Neutrophil (primary cell): ENCODE data around the gene RNF220.
A peak's percentile ranks its signal among the peaks of the same experiment; 100 is the strongest.

Experiments
- H3K27ac ChIP-seq: fragments of 200-600 bp; sonication (generic); 2 replicates; pipeline ENCODE4 v1.5.1; 2016; ENCODE audit warnings: mild to moderate bottlenecking, moderate library complexity
- H3K27me3 ChIP-seq: fragments of 200-600 bp; sonication (generic); 2 replicates; pipeline ENCODE4 v1.6.0; 2016; ENCODE audit warnings: mild to moderate bottlenecking
- H3K36me3 ChIP-seq: fragments of 200-600 bp; sonication (generic); 2 replicates; pipeline ENCODE4 v1.5.1; 2017
- H3K4me1 ChIP-seq, 2 experiments: fragments of 200-600 bp in 1 of 2; sonication (generic) in 1 of 2; 1 replicate in 1 of 2; 2 replicates in 1 of 2; pipeline versions ENCODE4 v1.5.1 to v1.6.1; 2013 to 2016; ENCODE audit warnings: low read depth in 1 of 2, low read length in 1 of 2, mild to moderate bottlenecking in 1 of 2, moderate library complexity in 1 of 2; ENCODE audit not compliant: control insufficient read depth in 1 of 2, insufficient read depth in 1 of 2
- H3K4me3 ChIP-seq, 2 experiments: fragments of 200-600 bp in 1 of 2; sonication (generic) in 1 of 2; 1 replicate in 1 of 2; 2 replicates in 1 of 2; pipeline ENCODE4 v1.5.1; 2013 to 2016; ENCODE audit warnings: low read depth in 1 of 2, low read length in 1 of 2, mild to moderate bottlenecking in 1 of 2, moderate library complexity in 1 of 2
- H3K9me3 ChIP-seq: fragments of 200-600 bp; sonication (generic); 2 replicates; pipeline ENCODE4 v1.5.1; 2016
- CTCF ChIP-seq: fragments of 200-600 bp; sonication (generic); IDR thresholded peaks from 2 replicates; pipeline ENCODE4 v1.5.1; 2016; ENCODE audit warnings: antibody characterized with exemption

RNF220 gene

GRCh38 chr1:44568128-44568900 is 163.3 kb downstream of the RNF220 start:
- Histone ChIP-seq H3K4me3 (no peak overlapping the region), H3K27ac (no peak overlapping the region), H3K36me3 (no peaks in the 10 kb centered on the region), H3K4me1 (no peaks in the 10 kb centered on the region), H3K27me3 (no peaks in the 10 kb centered on the region), H3K9me3 (no peaks in the 10 kb centered on the region)
- no peak for TF ChIP-seq CTCF

GRCh38 chr1:44569491-44569890 is 164.4 kb downstream of the RNF220 start:
- Histone ChIP-seq H3K27ac (no peak overlapping the region), H3K27me3 (no peaks in the 10 kb centered on the region), H3K36me3 (no peaks in the 10 kb centered on the region), H3K4me3 (no peak overlapping the region), H3K4me1 (no peaks in the 10 kb centered on the region), H3K9me3 (no peaks in the 10 kb centered on the region)
- TF ChIP-seq CTCF: no peak

- Histone ChIP-seq H3K4me3 (no peak overlapping the region), H3K27ac (no peak overlapping the region), H3K36me3 (no peaks in the 10 kb centered on the region), H3K9me3 (no peaks in the 10 kb centered on the region), H3K4me1 (no peaks in the 10 kb centered on the region), H3K27me3 (no peaks in the 10 kb centered on the region)
- TF ChIP-seq CTCF: peak; percentile 19
Observed at GRCh38 chr1:44571712-44572571, 166.9 kb downstream of the RNF220 start.

GRCh38 chr1:44572572-44572879 is 167.5 kb downstream of the RNF220 start:
- no peaks in the 10 kb centered on the region for H3K36me3 ChIP-seq
- H3K27ac ChIP-seq: no peak overlapping the region
- no peaks in the 10 kb centered on the region for H3K4me1 ChIP-seq
- H3K27me3 ChIP-seq: no peaks in the 10 kb centered on the region
- H3K9me3 ChIP-seq: no peaks in the 10 kb centered on the region
- no peak overlapping the region for H3K4me3 ChIP-seq
- no peak for TF ChIP-seq CTCF

- no peaks in the 10 kb centered on the region for H3K27me3 ChIP-seq
- no peak for TF ChIP-seq CTCF
Observed at GRCh38 chr1:44575396-44575795, 170.3 kb downstream of the RNF220 start.

More at GRCh38 chr1:44575396-44575795, 170.3 kb downstream of the RNF220 start:
- H3K36me3 ChIP-seq: no peaks in the 10 kb centered on the region
- no peak overlapping the region for H3K27ac ChIP-seq
- no peaks in the 10 kb centered on the region for H3K4me1 ChIP-seq
- no peak overlapping the region for H3K4me3 ChIP-seq
- no peaks in the 10 kb centered on the region for H3K9me3 ChIP-seq
